PFSK-1 (cell line): ENCODE results near the gene PIK3CD.

Experiments
- FOXP2 ChIP-seq: optimal IDR thresholded peaks from 2 replicates; pipeline ENCODE3; 2011; ENCODE audit warnings: borderline replicate concordance, control low read depth, inconsistent platforms; ENCODE audit not compliant: insufficient read depth; ENCODE audit errors: extremely low read length, extremely low read depth
- POLR2AphosphoS5 ChIP-seq: IDR thresholded peaks from 2 replicates; pipeline ENCODE4 v1.6.1; 2012; ENCODE audit warnings: low read depth, mild to moderate bottlenecking, control low read depth, low read length, moderate library complexity
- REST ChIP-seq, 2 experiments: IDR thresholded peaks; 2 replicates each; pipeline versions ENCODE4 v1.6.1 to v1.8.0; 2011 to 2012; ENCODE audit warnings: low read depth in 2 of 2, low read length in 2 of 2, control low read depth in 1 of 2, inconsistent platforms in 1 of 2, mild to moderate bottlenecking in 1 of 2, moderate library complexity in 1 of 2; ENCODE audit not compliant: insufficient read depth in 1 of 2
- SIN3A ChIP-seq: IDR thresholded peaks from 2 replicates; pipeline ENCODE4 v1.6.1; 2012; ENCODE audit warnings: mild to moderate bottlenecking, low read length, moderate library complexity, borderline replicate concordance; ENCODE audit not compliant: insufficient read depth
- TAF1 ChIP-seq: IDR thresholded peaks from 2 replicates; pipeline ENCODE4 v1.6.1; 2012; ENCODE audit warnings: low read length, control low read depth, borderline replicate concordance; ENCODE audit not compliant: insufficient read depth

Gene PIK3CD

GRCh38 chr1:9699361-9699760 is 47.8 kb downstream of the PIK3CD start:
- TF ChIP-seq TAF1, result no peak
- TF ChIP-seq REST (IDR thresholded peaks at IDR 0.05; ENCODE audit: insufficient read depth in 1 of 2, low read depth in 2 of 2, low read length in 2 of 2), result no peak
- no peak for TF ChIP-seq POLR2AphosphoS5
- TF ChIP-seq SIN3A, result no peak

GRCh38 chr1:9700340-9700739 is 48.8 kb downstream of the PIK3CD start:
- no peak for TF ChIP-seq TAF1
- TF ChIP-seq FOXP2, result no peak
- TF ChIP-seq SIN3A, result no peak
- no peak for TF ChIP-seq POLR2AphosphoS5
- no peak for TF ChIP-seq REST (IDR thresholded peaks at IDR 0.05; ENCODE audit: insufficient read depth in 1 of 2, low read depth in 2 of 2, low read length in 2 of 2)

- no peak for TF ChIP-seq SIN3A
- TF ChIP-seq TAF1, result no peak
- no peak for TF ChIP-seq REST (IDR thresholded peaks at IDR 0.05; ENCODE audit: insufficient read depth in 1 of 2, low read depth in 2 of 2, low read length in 2 of 2)
- no peak for TF ChIP-seq POLR2AphosphoS5
- no peak for TF ChIP-seq FOXP2
These were observed 50.1 kb downstream of the PIK3CD start for GRCh38 chr1:9701665-9702064.

GRCh38 chr1:9703165-9703509 is 51.6 kb downstream of the PIK3CD start:
- no peak for TF ChIP-seq SIN3A
- TF ChIP-seq TAF1, result no peak
- no peak for TF ChIP-seq FOXP2
- TF ChIP-seq POLR2AphosphoS5, result no peak
- TF ChIP-seq REST (IDR thresholded peaks at IDR 0.05; ENCODE audit: insufficient read depth in 1 of 2, low read depth in 2 of 2, low read length in 2 of 2), result no peak

- TF ChIP-seq TAF1 (no peak), FOXP2 (no peak), REST (IDR thresholded peaks at IDR 0.05; ENCODE audit: insufficient read depth in 1 of 2, low read depth in 2 of 2, low read length in 2 of 2) (no peak), SIN3A (no peak)
These were observed 52.1 kb downstream of the PIK3CD start for GRCh38 chr1:9703681-9704080.
